ENCODE measurements around the gene NRG2.

Gene NRG2

DNA sequence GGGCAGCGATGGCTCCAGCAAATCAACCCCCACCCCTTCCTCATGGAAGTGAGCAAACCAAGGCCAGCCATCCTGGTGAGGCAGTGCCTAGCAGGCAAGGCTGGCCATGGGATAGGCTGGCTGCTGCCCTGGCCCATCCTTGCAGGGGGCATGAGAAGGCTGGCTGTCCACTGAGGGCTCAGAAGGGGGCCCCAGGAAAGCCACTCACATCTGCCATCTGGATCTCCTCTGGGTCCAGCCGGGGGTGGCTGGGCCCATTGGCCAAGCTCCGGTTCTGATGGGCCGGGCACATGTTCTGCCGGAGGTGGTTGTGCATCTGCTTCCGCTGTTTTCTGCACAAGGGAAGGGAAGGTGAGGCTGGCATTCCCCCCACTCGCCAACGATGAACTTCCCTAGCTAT, 190.4 kb downstream of the NRG2 start:
- DNase-seq = no peak

DNA sequence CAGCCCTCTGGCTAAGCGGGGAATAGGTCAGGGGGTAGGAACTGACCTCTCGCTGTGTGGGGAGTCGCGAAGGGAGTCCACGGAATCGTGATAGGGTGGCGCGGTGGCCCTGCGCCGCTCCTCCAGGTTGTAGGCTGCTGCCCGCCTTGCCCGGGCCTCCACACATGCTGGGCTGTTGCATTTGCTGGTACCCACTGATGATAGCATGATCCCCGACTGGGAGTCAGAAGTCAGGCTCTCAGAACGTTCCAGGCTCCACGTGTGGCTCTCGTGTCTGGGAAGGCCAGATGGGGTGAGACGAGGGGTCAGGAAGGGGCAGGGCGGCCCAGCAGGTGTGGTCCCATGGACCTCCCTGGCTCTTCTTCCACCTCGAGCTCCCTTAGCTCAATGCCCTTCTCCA, 191.5 kb downstream of the NRG2 start:
- DNase-seq = no peak

DNA sequence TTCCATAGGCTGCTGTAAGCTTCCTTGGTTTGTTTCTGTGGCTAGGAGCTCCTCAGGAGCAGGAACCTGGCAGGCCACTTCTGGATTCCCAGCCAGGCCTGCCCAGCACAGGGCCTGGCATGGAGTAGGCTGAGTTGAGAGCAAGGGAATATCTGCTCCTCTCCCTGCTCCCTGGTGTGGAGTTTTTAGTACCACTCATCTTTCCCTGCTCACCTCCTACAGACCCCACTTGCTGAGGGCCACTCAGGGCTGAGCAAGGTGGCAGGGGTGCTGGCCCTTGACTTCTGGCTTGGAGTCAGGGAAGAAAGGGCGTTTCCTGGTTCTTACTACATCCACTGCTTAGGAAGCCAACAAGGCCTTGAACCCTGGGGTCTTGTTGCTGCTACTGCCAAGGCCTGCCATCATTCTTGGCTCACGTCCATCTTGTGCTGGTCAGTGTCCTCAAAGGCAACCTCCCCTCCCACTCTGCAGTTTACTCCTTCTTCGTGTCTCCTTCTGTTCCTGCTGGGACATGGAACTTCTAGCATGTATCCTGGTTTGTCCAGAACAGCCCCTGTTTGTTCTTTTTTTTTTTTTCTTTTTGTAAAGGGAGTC, 192.6 kb downstream of the NRG2 start:
- DNase-seq = no peak

DNA sequence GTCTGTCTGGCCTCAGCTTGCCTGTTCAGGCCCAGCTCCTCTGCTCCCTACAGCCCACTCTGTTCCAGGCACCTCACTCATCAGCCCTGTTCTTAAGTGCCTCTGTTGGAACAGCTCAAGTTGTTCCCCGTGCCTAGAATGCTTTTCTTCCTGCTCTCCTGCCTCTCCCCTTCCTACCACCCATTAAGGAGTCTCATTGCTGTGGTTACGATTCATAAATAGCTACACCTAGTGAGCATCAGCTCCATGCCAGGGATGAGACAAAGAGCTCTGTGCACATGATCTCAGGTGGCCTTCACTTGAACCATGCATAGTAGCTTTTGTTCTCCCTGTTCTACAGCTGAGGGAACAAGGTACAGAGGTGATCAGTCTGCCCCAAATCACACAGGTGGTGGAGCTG, 193.2 kb downstream of the NRG2 start:
- no peak for DNase-seq

DNA sequence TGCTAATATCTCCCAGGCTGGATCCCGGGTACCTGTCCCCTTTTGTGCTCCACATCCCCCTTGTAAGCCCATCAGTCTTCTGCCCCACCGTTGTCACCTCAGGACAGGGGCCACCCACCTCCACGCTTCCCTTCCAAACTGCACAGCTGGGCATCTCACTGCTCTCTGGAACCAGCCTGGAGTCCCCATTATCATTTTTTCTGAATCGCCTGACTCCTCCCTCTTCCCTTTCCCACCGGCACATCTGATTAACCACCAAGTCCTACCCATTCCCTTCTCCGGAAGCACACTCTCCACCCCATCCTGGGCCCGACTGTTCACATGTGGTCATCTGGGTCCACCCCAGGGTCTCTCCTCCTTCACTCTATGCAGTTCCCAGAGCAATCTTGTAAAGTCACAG, 193.6 kb downstream of the NRG2 start:
- no peak for DNase-seq

DNA sequence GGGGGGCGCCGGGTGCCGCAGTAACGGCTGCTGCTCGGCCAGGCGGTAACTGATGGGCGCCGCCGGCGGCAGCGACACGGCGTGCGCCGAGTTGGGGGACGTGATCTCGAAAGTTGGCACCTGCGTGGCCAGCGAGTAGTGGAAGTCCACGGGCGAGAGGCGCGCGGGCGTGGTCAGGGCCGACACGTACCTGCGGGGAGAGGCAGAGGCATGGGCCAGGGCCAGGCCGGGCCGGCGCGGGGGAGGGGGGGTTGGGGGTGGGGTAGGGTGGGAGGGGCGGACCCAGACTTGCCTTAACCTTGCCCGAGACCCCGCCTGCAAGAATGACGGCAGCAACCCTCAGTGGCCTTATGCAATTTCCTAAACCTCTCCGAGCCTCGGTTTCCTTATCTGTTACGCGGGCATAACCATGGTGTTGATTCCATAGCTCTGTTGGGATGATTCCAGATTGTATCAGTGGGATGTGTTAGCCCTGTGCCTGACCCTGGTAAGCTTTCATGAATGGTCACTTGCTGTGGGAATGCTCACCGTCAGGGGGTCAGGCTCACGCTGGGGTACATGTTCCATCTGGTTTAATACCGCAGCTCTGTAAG, 194.5 kb downstream of the NRG2 start:
- no peak for DNase-seq

DNA sequence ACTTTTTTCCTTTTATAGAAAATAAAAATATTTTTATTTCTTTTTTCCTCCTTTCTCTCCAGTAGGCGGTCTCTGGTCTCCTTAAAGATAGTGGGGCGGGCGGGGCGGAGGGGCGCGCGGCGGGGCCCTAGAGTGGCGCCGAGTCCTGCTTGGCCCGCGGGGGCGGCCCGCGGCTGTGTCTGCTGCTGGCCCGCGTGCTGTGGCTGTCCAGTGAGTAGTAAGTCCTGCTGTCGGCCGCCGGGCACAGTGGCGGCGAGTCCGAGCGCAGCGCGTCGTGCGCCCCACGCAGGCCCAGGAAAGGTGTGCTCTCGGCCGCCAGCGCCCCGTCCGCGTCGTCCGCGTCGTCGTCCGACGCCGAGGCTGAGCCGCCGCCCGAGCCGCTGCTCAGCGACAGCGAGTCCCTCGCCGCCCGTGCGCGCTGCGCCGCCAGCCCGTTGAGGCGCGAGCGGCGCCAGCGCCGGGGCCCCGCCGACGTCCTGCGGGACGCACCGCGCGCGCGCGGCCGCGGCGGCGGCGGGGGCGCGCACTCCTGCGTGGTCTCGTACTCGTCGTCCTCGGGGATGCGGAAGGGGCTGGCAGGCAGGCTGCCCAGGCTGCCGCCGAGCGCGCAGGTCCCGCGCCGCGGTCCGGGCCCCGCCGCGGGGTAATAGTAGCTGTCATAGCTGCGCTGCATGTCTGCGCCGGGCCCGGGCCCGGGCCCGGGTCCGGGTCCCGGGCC, 195.2 kb downstream of the NRG2 start:
- peak; percentile 28 for DNase-seq

DNA sequence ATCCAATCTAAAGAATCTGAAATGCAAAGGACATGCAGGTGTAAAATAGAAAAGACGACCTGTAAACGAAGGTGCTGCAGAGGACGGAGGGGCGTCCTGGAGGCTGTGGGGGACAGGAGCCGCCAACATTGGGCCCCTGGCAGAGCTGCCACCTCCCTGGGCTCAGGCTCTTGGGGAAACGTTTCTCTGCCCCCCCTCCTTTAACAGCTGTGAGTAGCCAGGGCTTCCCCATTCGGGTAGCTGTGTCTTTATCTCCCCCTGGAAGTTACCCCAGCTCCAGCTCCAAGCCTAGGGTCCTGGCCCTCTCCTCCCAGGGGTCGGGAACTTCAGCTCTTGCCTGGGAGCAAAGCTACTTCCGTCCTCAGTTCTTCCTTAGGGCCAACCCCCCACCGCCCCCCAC, 196.0 kb downstream of the NRG2 start:
- no peak for DNase-seq

DNA sequence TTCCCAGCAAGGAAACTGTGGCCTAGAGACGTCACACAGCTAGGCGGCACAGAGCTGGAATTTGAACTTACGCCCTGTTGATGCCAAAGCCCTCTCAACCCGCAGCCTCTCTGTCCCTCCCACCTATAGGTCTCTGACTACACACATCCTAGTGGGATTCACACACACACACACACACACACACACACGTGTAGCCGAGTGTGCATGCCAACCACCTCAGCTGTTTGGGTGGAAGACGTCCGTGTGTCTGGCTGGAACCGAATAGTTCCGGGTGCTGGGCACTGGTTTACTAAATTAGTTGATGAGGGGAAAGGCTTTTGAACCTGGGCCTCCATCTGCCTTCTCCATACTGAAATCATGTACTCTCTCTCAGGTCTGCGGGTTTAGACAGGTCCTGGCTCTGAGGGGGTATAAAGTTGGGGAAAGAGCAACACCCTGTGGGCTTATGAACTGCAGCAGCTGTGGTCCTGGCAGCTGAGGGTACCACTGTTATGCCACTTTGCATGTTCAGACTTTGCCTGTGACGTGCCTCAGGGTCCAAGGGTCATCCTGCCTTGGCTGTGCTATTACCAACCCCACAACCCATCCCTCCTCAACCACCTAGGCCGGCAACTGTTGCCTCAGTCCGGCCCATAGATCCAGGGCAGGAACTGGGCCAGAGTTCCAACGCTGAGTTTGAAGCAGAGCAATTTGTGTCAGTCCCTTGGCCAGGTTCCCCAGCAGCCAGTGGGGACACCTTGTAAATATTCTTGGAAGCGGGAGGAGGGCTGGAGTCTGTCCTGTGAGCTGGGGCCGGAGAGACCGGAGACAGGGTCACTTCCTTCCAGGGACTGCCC, 197.0 kb downstream of the NRG2 start:
- DNase-seq = no peak

DNA sequence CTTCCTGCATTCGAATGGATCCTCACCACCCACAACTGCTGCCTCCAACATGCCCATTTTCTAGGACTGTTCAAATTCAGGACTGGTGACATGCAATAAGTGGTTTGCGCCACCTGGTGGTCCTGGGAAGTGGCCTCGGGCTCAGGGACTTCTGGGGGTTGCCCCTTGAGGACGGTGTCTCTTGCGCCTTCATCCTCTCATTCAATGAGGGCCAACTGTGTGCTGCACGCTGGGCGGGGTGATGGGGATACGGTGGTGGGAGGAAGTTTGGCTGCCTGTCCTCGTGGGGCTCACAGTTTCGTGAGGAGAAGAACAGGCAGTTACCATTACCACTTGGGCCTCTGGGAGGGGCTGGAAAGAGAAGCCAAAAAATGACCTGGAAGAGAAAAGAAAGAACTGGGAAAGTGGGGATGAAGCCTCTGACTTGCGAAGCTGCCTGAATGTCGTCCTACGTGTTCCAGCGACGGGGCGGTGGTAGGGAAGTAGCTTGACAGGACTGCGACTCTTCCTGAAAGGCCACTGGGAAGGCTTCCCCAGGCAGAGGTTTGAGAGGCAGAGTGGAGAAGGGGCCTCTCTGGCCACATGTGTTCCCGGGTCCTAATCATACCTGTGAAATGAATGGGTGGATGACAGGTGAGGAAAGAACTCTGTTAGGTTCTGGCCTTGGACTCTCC, 198.5 kb downstream of the NRG2 start:
- DNase-seq = peak; percentile 58

DNA sequence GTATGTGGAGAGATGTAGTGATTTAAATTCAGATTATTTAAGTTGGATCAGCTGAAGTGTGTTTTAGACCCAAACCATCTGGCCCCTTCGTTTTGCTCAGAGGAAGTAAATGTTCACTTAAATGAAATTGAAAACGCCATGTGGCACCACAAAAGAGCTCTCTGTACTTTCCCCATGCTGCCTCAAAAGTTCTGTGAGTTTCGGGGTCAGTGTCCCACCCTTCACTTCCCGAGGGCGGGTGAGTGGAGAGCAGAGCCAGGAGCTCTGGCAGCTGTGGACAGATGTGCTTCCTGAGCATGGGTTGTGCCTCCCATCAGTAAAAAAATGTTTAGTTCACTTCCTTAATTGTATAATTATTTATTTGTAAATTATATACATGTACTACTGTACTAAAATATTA, 199.1 kb downstream of the NRG2 start:
- DNase-seq = no peak

DNA sequence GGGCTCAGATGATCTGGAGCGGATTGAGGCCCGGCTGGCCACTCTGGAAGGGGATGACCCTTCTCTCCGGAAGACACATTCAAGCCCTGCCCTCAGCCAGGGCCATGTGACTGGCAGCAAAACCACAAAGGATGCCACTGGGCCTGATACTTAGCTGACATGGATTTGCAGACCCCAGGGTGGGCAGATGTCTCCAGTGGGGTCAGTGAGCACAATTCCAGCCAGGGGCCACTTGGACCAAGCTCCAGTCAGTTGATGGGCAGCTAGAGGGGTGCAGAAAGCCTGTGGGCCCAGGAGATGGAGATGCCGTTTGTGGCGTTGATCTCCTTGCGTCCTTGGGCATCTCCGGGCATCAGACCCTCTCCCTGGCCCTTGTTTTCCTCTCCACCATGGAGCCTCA, 200.8 kb downstream of the NRG2 start:
- no peak for DNase-seq

DNA sequence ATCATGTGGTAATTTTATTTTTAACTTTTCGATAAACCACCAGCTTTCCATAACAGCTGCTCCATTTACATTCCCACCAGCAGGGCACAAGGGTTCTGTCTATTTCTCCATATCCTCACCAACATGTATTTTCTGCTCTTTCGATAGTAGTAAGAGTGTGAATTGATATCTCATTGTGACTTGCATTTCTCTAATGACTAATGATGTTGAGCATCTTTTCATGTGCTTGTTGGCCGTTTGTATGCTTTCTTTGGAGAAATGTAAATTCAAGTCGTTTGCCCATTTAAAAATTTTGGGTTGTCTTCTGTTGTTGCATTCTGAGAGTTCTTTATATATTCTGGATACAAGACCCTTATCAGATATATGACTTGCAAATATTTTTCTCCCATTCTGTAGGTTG, 201.6 kb downstream of the NRG2 start:
- no peak for DNase-seq

DNA sequence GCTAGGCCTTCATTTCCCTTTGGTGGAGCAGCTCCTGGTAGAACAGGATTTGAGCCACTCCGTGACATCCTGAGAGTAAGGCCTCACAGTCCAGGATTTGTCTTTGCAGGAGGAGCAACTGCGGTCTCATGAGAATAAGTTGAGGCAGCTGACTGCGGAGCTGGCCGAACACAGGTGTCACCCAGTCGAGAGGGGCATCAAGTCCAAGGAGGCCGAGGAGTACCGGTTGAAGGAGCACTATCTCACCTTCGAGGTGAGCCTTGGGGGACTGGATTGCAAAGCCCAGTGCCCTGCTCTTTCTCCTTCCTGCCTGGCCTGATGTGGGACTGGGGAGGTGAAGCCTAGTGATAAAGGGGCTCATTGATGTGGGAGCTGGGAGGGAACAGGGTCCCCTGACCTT, 203.2 kb downstream of the NRG2 start:
- no peak for DNase-seq

DNA sequence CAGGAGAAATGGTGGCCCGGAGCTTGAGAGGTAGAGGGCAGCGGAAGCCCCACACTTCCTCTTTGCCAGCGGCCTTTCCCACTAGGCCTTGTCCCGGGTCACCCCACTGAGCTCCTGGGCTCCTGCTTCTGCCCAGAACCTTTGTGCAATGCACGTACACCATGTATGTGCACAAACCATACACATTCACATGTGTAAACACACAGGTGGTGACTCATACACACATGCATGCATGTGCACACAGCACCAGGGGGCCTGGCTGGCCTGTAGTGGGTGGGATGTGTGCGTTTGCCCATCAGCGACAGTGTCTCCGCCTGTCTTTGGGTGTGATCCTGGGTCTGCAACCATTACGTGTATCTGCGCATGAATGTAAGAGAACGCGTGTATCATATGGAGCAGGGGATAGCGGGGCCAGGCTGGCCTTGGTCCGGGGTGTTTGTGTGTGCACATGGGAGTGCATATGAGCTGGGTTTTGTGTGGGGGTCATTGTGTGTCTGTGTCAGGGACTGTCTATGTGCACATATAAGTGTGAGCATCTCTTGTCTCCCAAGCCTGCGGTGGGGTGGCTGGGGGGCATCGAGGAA, 203.8 kb downstream of the NRG2 start:
- no peak for DNase-seq

DNA sequence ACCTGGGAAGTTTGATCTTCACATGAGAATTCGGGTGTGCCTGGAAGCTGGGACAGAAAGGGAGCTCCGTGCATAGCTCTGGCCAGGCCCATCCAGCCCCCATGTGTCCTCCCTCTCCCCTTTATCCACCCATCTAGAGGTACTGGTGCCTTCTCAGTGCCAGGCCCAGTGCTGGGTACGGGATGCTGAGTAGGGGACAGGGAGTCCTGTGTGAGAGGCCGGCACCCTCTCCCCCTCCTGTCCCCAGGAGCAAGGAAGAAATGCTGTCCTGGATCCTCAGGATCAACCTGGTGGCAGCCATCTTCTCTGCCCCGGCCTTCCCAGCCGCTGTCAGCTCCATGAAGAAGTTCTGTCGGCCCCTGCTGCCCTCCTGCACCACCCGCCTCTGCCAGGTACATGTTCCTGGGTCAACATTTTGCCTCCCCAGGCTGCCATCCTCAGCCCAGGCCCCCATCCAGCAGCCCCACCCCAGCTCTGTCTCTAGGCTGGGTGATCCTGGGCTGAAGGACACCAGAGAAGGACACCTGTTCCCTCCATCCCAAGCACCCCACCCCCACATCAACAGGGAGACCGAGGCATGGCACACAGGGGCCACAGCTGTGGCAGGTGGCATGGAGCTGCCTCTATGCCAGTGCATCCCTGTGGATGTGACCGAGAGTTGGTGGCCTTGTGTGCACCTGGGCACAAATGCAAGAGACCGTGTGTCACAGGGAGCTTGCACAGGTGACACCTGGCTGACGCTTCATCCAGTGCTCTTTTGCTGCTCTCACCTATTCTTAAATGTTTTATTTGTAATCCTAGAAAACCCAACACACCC, 204.5 kb downstream of the NRG2 start:
- no peak for DNase-seq

DNA sequence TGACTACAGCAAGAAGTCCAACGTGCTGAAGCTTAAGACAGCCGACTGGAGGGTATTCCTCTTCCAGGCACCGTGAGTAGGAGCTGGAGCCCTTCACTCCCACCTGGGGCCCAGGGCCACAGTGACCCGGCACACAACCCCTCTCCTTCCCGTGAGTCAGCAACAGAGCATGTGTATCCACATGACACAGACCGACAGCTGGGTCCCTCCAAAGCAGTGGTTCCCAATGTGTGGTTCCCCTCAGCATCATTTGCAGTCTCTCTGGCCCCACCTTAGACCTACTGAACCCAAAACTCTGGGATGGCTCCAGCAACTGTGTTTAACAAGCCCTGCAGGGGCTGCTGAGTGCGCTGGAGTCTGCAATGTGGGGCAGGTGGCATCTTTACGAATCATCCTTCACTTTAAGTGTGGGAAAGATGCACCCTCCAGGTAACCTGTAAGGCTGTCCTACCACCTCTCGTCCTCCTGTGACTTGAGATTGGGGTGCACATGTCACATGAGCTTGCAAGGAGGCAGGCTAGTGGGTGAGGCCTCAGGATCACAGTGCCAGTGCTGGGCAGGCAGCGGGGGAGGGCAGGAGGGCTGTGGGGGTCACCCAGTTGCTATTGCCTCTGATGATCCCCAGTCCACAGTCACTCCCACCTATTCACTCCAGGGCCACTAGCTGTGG, 205.3 kb downstream of the NRG2 start:
- DNase-seq = no peak

DNA sequence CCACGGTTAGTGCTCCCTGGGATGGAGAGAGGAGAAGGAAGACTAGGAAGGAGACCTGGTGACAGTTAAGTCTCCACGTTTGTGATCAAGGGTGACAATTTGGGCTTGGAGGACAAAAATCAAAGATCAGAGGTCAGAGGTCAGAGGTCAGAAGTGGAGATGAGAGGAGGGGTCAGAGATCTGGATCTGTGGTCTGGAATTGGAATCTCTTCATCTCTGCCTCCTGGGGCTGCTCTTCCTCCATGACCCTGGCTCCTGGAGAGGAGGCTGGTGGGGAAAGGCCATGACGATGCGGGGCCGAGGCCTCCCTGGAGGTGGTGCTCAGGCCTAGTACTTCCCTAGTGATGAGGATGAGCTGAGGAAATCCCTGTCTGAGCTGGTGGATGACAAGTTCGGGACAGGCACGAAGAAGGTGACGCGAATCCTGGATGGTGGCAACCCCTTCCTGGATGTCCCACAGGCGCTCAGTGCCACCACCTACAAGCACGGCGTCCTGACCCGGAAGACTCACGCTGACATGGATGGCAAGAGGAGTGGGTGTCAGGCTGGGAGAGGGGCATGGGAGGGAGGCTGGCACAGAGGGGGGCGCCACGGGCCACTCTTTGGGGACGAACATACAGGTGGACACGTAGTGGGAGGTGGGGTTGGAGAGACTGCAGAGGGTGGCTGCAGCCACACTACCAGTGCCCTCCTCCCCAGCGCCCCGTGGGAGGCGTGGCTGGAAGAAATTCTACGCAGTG, 206.5 kb downstream of the NRG2 start:
- no peak for DNase-seq

DNA sequence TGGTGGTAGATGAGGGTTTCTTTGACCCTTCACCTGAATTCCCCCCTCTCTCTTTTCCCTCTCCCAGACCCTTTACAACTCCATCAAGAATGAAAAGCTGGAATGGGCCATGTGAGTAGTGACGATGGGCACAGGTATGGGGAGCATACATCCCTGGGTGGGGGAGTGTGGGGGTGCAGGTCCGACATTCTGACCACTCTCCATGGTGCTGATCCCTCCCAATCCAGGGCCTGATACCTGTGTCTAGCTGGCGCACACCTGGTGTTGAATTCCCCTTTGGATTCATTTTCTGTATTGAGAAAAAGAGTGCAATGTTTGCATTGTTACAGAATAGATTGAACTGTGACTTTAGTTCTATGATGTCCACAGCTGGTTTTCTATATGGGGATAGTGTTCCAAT, 207.4 kb downstream of the NRG2 start:
- no peak for DNase-seq

DNA sequence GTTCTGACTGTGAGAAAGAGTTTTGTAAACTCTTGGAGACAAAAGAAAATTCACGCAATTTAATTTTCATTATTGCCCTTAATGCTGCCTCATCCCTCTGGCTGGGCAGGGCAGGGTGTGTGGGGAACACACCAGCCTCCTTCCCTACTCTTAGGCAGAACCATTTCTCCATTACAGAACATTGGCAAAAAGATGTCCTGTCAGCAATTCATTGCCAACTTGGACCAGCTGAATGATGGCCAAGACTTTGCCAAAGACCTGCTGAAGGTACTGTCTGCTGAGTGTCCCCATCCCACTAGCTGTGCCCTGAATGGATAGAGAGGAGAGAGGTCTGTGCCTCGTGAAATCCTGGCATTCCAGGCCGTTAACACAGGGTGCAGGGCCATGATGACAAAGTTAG, 209.6 kb downstream of the NRG2 start:
- no peak for DNase-seq

DNA sequence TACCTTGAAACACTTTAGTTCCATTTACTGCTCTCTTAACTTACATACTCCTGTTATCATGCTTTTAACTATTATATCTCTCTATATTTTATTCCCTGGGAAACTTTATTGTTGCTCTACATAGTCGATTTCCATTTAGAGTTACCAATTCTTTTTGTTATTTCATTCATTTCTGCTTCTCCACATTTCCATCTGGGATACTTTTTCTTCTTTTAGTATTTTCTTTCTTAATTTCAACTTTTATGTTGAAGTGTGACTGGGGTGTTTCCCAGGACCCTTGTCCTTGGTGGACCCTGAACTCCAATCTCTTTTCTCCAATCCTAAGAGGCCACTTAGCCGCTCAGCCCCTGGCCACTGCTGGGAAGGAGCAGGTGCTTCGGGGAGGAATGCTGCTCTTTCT, 211.5 kb downstream of the NRG2 start:
- no peak for DNase-seq

All from COR-L47 (cell line).